ENCODE results near the gene TLL2. TPM values are rescaled to one million over a fixed set of nuclear protein-coding genes. Genes with fewer than 3 reads are reported as not detected.

TLL2 gene
- total and polyA plus RNA-seq, 10 donors, result 0.23 to 0.75 (median 0.34) TPM

GRCh38 chr10:96436035-96436434 is 77.7 kb downstream of the TLL2 start:
- intact Hi-C loops (cut with DNase I; ENCODE audit: low total_unique reads), result no loop called here
- H3K27me3 ChIP-seq (replicated peaks in 1 of 7), result peaks cover 0 to 4% (median 0%) of the 10 kb centered on the region in 7 donors
- no peak overlapping the region for H3K4me3 ChIP-seq
- H3K27ac ChIP-seq, result no peak overlapping the region
- H3K36me3 ChIP-seq, result no peaks in the 10 kb centered on the region
- no peak for DNase-seq
- peaks cover 0 to 9% (median 2%) of the 10 kb centered on the region in 6 donors for H3K4me1 ChIP-seq
- TF ChIP-seq POLR2AphosphoS5 (IDR thresholded peaks at IDR 0.05) (no peak), POLR2A (IDR thresholded peaks at IDR 0.05) (no peak)
- TF ChIP-seq, protein P1, sequence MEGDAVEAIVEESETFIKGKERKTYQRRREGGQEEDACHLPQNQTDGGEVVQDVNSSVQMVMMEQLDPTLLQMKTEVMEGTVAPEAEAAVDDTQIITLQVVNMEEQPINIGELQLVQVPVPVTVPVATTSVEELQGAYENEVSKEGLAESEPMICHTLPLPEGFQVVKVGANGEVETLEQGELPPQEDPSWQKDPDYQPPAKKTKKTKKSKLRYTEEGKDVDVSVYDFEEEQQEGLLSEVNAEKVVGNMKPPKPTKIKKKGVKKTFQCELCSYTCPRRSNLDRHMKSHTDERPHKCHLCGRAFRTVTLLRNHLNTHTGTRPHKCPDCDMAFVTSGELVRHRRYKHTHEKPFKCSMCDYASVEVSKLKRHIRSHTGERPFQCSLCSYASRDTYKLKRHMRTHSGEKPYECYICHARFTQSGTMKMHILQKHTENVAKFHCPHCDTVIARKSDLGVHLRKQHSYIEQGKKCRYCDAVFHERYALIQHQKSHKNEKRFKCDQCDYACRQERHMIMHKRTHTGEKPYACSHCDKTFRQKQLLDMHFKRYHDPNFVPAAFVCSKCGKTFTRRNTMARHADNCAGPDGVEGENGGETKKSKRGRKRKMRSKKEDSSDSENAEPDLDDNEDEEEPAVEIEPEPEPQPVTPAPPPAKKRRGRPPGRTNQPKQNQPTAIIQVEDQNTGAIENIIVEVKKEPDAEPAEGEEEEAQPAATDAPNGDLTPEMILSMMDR (IDR thresholded peaks at IDR 0.05 in 8 of 11, conservative IDR thresholded peaks at IDR 0.05 in 3 of 11), result no peak
- H3K9me3 ChIP-seq, result peaks cover 0 to 9% (median 3%) of the 10 kb centered on the region in 8 donors

- no peak overlapping the region for H3K27ac ChIP-seq
- H3K4me1 ChIP-seq, result no peaks in the 10 kb centered on the region
- TF ChIP-seq POLR2A (IDR thresholded peaks at IDR 0.05) (no peak), POLR2AphosphoS5 (IDR thresholded peaks at IDR 0.05) (no peak)
- TF ChIP-seq, protein P1 (IDR thresholded peaks at IDR 0.05 in 8 of 11, conservative IDR thresholded peaks at IDR 0.05 in 3 of 11), result no peak
- intact Hi-C loops (cut with DNase I; ENCODE audit: low total_unique reads), result no loop called here
- no peak overlapping the region for H3K4me3 ChIP-seq
- 78 to 89% (median 86%) methylated on average over 15 of the region's 15 CpGs for WGBS, 5 donors
- peaks cover 0 to 9% (median 3%) of the 10 kb centered on the region in 8 donors for H3K9me3 ChIP-seq
- H3K36me3 ChIP-seq, result no peaks in the 10 kb centered on the region
- DNase-seq, result no peak
- H3K27me3 ChIP-seq (replicated peaks in 1 of 7), result peaks cover 0 to 17% (median 0%) of the 10 kb centered on the region in 7 donors
These were observed 82.3 kb downstream of the TLL2 start for GRCh38 chr10:96431211-96431970.

DNA sequence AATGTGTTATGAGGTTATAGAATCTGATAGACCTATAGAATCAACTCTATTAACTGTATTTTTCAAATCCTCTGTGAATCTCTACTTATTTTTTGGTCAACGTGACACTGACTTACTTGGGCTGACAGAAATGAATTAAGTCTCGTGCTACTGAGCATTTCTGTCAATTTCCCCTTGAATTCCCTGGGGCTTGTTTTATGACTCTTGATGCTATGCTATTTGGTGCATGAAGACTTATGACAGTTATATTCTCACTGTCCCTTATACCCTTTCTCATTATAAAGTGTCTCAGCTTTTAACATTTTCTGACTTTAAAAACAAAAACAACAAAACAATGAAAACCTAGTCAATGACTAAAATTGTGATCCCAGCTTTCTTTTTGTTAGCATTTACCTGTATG is 86.4 kb downstream of the TLL2 start:
- Histone ChIP-seq H3K4me1 (no peaks in the 10 kb centered on the region), H3K36me3 (no peaks in the 10 kb centered on the region), H3K27ac (no peak overlapping the region), H3K9me3 (no peaks in the 10 kb centered on the region), H3K27me3 (replicated peaks in 1 of 7) (peaks cover 0 to 17% (median 0%) of the 10 kb centered on the region in 7 donors), H3K4me3 (no peak overlapping the region)
- TF ChIP-seq, protein P1 (IDR thresholded peaks at IDR 0.05 in 8 of 11, conservative IDR thresholded peaks at IDR 0.05 in 3 of 11), result no peak
- intact Hi-C loops (cut with DNase I; ENCODE audit: low total_unique reads), result no loop called here
- no peak for DNase-seq
- WGBS, 5 donors, result 56 to 73% (median 71%) methylated on average over 2 of the region's 2 CpGs

- Histone ChIP-seq H3K27ac (peak overlapping the region in 5 of 8 donors; percentile 45 to 57 (median 55)), H3K36me3 (no peaks in the 10 kb centered on the region), H3K4me1 (peaks cover 0 to 5% (median 0%) of the 10 kb centered on the region in 6 donors), H3K9me3 (no peaks in the 10 kb centered on the region), H3K27me3 (replicated peaks in 1 of 7) (peaks cover 0 to 8% (median 0%) of the 10 kb centered on the region in 7 donors), H3K4me3 (no peak overlapping the region)
- 78 to 93% (median 89%) methylated on average over 5 to 9 of the region's 9 CpGs for WGBS, 5 donors
- intact Hi-C loops (cut with DNase I; ENCODE audit: low total_unique reads), result no loop called here
- TF ChIP-seq, protein P1 (IDR thresholded peaks at IDR 0.05 in 8 of 11, conservative IDR thresholded peaks at IDR 0.05 in 3 of 11), result no peak
- no peak for TF ChIP-seq POLR2A (IDR thresholded peaks at IDR 0.05)
- no peak for TF ChIP-seq POLR2AphosphoS5 (IDR thresholded peaks at IDR 0.05)
- no peak for DNase-seq
These were observed 91.2 kb downstream of the TLL2 start for GRCh38 chr10:96422525-96422924.

Data from spleen (tissue), 11 donors.